ENCODE data around the gene MRGPRX2.

MRGPRX2 gene

GRCh38 chr11:19060629-19061028 lies at the start of gene MRGPRX2:
Gene MRGPRX2, minus strand, starts transcription at chr11:19060717. Its CDS starts 4,315 bp downstream, at chr11:19056402.
- no peak for ATAC-seq (ENCODE audit: low read depth)
- H3K4me1 Mint-ChIP-seq = no peaks in the 10 kb centered on the region
- no peak within 1 kb of the TSS for H3K27ac Mint-ChIP-seq

DNA sequence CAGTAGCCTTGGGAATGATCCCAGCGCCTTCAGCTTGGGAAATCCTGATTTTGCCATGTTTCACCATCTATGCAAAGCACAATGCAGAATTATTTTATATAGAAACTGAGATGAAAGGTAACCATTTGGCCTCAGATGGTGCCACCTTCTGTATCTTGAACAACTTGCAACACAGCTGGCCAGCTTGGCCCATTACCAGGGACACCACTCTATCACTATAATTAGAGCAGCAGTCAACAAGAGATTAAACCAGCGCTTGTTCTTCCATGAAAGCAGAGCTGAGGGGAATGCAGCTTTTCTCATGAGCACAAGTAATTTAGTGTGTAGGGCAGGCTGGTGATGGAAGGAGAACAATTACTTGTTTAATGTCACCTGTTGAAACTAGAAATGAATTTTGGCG lies 49.8 kb upstream of the MRGPRX2 start:
- ATAC-seq (ENCODE audit: low read depth) (no peak), DNase-seq (ENCODE audit: low spot score in 2 of 2) (no peak)
- no peaks in the 10 kb centered on the region for H3K9me3 Mint-ChIP-seq
- H3K27me3 Mint-ChIP-seq = peaks cover 9% of the 10 kb centered on the region
- no peaks in the 10 kb centered on the region for H3K36me3 Mint-ChIP-seq
- H3K4me3 Mint-ChIP-seq = no peak overlapping the region
- no peaks in the 10 kb centered on the region for H3K4me1 Mint-ChIP-seq
- H3K27ac Mint-ChIP-seq = no peak overlapping the region

More at GRCh38 chr11:19060629-19061028, at the start of gene MRGPRX2:
- DNase-seq (ENCODE audit: low spot score in 2 of 2) = no peak
- Mint-ChIP-seq H3K27me3 (peaks cover 15% of the 10 kb centered on the region), H3K36me3 (no peaks in the 10 kb centered on the region), H3K9me3 (no peaks in the 10 kb centered on the region), H3K4me3 (no peak within 1 kb of the TSS)

GRCh38 chr11:19107125-19107524 lies 46.6 kb upstream of the MRGPRX2 start:
- Mint-ChIP-seq H3K27me3 (peaks cover 12% of the 10 kb centered on the region), H3K9me3 (no peaks in the 10 kb centered on the region), H3K4me3 (no peak overlapping the region), H3K27ac (no peak overlapping the region), H3K4me1 (no peaks in the 10 kb centered on the region), H3K36me3 (no peaks in the 10 kb centered on the region)
- no peak for DNase-seq (ENCODE audit: low spot score in 2 of 2)
- ATAC-seq (ENCODE audit: low read depth) = no peak

DNA sequence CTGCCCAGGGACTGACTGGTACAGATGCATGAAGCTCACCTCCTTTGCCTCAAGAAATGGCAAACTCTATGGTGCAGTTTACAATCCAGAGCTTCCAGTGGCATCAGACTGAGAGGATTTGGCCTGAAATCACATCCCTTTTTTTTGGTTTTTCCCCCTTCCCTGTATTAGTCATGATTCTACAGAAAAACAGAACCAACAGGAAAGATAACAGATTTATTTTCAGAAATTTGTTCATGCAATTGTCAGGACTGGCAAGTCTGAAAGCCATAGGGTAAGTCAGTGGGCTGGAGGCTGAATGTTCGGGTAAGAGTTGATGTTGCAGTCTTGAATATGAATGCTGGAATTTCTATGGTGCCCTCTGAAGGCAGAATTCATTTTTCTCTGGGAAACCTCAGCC lies 44.5 kb upstream of the MRGPRX2 start:
- no peak for ATAC-seq (ENCODE audit: low read depth)

DNA sequence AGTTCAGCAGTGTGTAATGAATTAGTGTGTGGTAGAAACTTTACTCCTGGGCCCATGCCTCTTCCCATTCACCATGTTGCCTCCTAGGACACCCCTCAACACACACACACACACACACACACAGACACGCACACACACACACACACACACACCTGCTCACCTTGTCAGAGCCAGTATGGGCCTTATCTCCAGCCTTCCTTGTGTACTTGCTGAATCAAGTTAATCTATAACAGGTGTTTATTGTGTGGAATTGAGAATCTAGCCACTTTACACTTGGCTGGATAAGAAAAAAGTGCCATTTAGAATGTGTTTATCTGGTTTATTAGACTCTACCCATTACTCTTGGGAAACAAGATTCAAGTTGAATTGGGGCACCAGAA lies 42.0 kb upstream of the MRGPRX2 start:
- no peak overlapping the region for H3K4me3 Mint-ChIP-seq
- ATAC-seq (ENCODE audit: low read depth) (no peak), DNase-seq (ENCODE audit: low spot score in 2 of 2) (no peak)
- peaks cover 5% of the 10 kb centered on the region for H3K9me3 Mint-ChIP-seq
- H3K27ac Mint-ChIP-seq = no peak overlapping the region
- no peaks in the 10 kb centered on the region for H3K36me3 Mint-ChIP-seq
- peaks cover 19% of the 10 kb centered on the region for H3K27me3 Mint-ChIP-seq
- H3K4me1 Mint-ChIP-seq = no peaks in the 10 kb centered on the region

More for the DNA sequence above, 44.5 kb upstream of the MRGPRX2 start:
- Mint-ChIP-seq H3K9me3 (peaks cover 5% of the 10 kb centered on the region), H3K27ac (no peak overlapping the region), H3K4me1 (no peaks in the 10 kb centered on the region), H3K36me3 (no peaks in the 10 kb centered on the region), H3K27me3 (peaks cover 16% of the 10 kb centered on the region), H3K4me3 (no peak overlapping the region)
- DNase-seq (ENCODE audit: low spot score in 2 of 2) = no peak

GRCh38 chr11:19101796-19102520 lies 41.4 kb upstream of the MRGPRX2 start:
- Mint-ChIP-seq H3K27me3 (peaks cover 16% of the 10 kb centered on the region), H3K4me1 (no peaks in the 10 kb centered on the region)
- ATAC-seq (ENCODE audit: low read depth) = no peak

DNA sequence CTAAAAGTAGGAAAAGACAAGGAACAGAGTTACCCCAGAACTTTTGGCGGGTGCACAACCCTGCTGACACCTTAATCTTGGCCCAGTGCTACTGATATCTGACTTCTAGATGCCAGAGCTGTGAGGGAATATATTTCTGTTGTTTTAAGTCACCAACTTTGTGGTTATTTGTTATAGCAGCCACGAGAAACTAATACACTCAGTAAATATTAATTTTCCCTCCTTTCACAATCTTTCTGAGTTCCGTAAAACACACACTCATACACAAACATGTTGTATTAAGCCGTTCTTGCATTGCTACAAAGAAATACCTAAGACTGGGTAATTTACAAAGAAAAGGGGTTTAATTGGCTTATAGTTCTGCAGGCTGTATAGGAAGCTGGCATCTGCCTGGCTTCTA lies 40.4 kb upstream of the MRGPRX2 start:
- ATAC-seq (ENCODE audit: low read depth) (no peak), DNase-seq (ENCODE audit: low spot score in 2 of 2) (no peak)
- Mint-ChIP-seq H3K4me1 (no peaks in the 10 kb centered on the region), H3K9me3 (peaks cover 5% of the 10 kb centered on the region), H3K27ac (no peak overlapping the region), H3K4me3 (no peak overlapping the region), H3K27me3 (peaks cover 19% of the 10 kb centered on the region), H3K36me3 (no peaks in the 10 kb centered on the region)

More at GRCh38 chr11:19101796-19102520, 41.4 kb upstream of the MRGPRX2 start:
- no peak overlapping the region for H3K27ac Mint-ChIP-seq
- H3K4me3 Mint-ChIP-seq = no peak overlapping the region
- DNase-seq (ENCODE audit: low spot score in 2 of 2) = no peak
- peaks cover 5% of the 10 kb centered on the region for H3K9me3 Mint-ChIP-seq
- H3K36me3 Mint-ChIP-seq = no peaks in the 10 kb centered on the region

DNA sequence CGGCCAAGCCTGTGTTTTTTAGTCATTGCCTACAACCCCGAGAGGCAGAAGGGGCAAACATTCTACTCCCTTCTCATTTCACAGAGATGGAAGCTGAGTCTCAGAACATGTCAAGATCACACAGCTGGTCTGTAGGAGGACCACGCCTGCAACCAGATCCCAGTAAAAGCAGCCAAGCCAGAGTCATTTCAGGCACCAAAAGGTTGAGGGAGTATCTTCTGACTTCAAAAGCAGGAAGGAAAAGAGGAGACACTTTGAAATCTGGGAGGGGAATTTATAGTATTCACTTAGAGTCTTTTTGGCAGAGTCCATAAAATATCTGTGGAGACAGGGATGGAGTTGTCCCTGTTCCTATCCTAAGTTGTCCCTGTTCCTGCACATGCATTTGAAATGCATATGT lies 38.6 kb upstream of the MRGPRX2 start:
- no peaks in the 10 kb centered on the region for H3K4me1 Mint-ChIP-seq
- H3K4me3 Mint-ChIP-seq = no peak overlapping the region
- DNase-seq (ENCODE audit: low spot score in 2 of 2) (no peak), ATAC-seq (ENCODE audit: low read depth) (no peak)
- peaks cover 5% of the 10 kb centered on the region for H3K9me3 Mint-ChIP-seq
- no peak overlapping the region for H3K27ac Mint-ChIP-seq
- peaks cover 20% of the 10 kb centered on the region for H3K27me3 Mint-ChIP-seq
- no peaks in the 10 kb centered on the region for H3K36me3 Mint-ChIP-seq

DNA sequence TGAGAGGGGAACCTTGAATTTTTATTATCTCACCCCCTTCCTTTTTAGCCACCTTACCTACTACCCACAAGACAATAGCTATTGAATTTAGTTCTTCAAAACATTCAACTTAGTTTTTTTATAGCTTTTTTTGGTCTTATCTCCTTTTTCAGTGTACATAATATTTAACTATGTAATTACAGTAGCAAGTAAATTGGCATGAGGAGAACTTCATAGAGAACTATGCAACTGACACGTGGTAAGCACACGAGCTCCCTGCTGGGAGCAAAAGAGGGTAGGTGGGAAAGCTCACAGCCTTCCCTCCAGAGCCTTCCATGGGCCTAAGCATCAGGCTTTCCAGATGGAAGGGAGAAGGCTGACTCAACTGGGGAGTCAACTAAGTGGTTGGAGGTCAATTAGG lies 34.3 kb upstream of the MRGPRX2 start:
- DNase-seq (ENCODE audit: low spot score in 2 of 2) = no peak
- Mint-ChIP-seq H3K27ac (no peak overlapping the region), H3K9me3 (no peaks in the 10 kb centered on the region), H3K4me1 (no peaks in the 10 kb centered on the region), H3K27me3 (peaks cover 19% of the 10 kb centered on the region), H3K36me3 (no peaks in the 10 kb centered on the region), H3K4me3 (no peak overlapping the region)
- ATAC-seq (ENCODE audit: low read depth) = no peak

- Mint-ChIP-seq H3K4me1 (no peaks in the 10 kb centered on the region), H3K36me3 (no peaks in the 10 kb centered on the region), H3K27ac (no peak overlapping the region), H3K4me3 (no peak overlapping the region), H3K27me3 (peaks cover 22% of the 10 kb centered on the region), H3K9me3 (no peaks in the 10 kb centered on the region)
- DNase-seq (ENCODE audit: low spot score in 2 of 2) (no peak), ATAC-seq (ENCODE audit: low read depth) (no peak)
Observed at GRCh38 chr11:19093976-19094375, 33.5 kb upstream of the MRGPRX2 start.

DNA sequence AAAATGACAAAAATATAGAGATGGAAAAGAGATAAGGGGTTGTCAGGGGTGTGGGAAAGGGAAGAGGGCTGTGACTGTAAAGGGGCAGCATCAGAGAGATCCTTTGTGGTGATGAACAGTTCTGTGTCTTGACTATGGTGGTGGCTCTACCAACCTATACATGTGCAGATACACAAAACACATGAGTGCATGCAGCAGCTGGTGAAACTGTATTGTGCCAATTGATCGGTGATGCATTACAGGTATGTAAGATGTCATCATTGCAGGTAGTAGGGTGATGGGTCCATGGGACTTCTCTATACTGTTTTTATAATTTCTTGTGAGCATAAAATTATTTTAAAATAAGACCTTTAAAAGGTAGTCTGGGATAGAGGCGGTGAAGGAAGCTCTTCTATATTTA lies 32.3 kb upstream of the MRGPRX2 start:
- no peaks in the 10 kb centered on the region for H3K9me3 Mint-ChIP-seq
- no peak for ATAC-seq (ENCODE audit: low read depth)
- no peaks in the 10 kb centered on the region for H3K4me1 Mint-ChIP-seq
- peaks cover 19% of the 10 kb centered on the region for H3K27me3 Mint-ChIP-seq
- no peak for DNase-seq (ENCODE audit: low spot score in 2 of 2)
- no peak overlapping the region for H3K4me3 Mint-ChIP-seq
- H3K27ac Mint-ChIP-seq = no peak overlapping the region
- no peaks in the 10 kb centered on the region for H3K36me3 Mint-ChIP-seq

DNA sequence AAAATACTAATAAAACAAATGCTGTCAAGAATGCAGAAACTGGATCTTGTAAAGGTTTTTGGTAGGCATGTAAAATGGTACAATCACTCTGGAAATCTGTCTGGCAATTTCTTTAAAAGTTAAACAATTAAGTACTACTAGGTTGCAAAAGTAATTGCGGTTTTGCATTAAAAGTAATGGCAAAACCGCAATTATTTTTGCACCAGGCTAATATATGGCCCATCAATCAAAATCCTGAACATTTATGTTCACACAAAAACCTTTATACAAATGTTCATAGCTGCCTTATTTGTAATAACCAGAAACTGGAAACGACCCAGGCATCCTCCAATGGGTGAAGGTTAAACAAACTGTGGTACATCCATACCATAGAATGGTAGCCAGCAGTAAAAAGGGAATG lies 31.8 kb upstream of the MRGPRX2 start:
- H3K27me3 Mint-ChIP-seq = peaks cover 16% of the 10 kb centered on the region

GRCh38 chr11:19091366-19091765 lies 30.8 kb upstream of the MRGPRX2 start:
- DNase-seq (ENCODE audit: low spot score in 2 of 2) (no peak), ATAC-seq (ENCODE audit: low read depth) (no peak)
- Mint-ChIP-seq H3K4me1 (no peaks in the 10 kb centered on the region), H3K9me3 (peaks cover 2% of the 10 kb centered on the region), H3K27ac (no peak overlapping the region), H3K27me3 (peaks cover 19% of the 10 kb centered on the region), H3K36me3 (peaks cover 3% of the 10 kb centered on the region), H3K4me3 (no peak overlapping the region)

More for the DNA sequence above, 31.8 kb upstream of the MRGPRX2 start:
- no peak overlapping the region for H3K27ac Mint-ChIP-seq
- H3K36me3 Mint-ChIP-seq = no peaks in the 10 kb centered on the region
- no peak overlapping the region for H3K4me3 Mint-ChIP-seq
- no peaks in the 10 kb centered on the region for H3K4me1 Mint-ChIP-seq
- no peak for ATAC-seq (ENCODE audit: low read depth)
- no peaks in the 10 kb centered on the region for H3K9me3 Mint-ChIP-seq
- no peak for DNase-seq (ENCODE audit: low spot score in 2 of 2)

- no peak overlapping the region for H3K27ac Mint-ChIP-seq
- ATAC-seq (ENCODE audit: low read depth) = no peak
Observed at GRCh38 chr11:19089421-19089820, 28.9 kb upstream of the MRGPRX2 start.

DNA sequence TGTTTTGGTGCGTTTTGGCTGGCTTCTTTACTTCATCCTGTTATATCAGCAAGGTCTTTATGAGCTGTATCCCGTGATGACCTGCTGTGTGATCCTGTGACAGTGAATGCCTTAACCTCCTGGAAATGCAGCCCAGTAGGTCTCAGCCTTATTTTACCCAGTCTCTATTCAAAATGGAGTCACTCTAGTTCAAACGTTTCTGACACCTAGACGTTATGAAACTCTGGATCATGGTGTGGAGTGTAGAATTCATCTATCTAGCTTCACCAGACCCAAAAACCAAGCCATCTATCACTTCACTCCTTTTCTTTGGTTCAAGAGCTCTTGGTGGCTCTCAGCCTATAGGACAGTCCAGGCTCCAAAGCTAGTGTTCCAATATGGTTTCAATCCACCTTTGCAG lies 28.3 kb upstream of the MRGPRX2 start:
- DNase-seq (ENCODE audit: low spot score in 2 of 2) = no peak
- H3K36me3 Mint-ChIP-seq = peaks cover 3% of the 10 kb centered on the region
- ATAC-seq (ENCODE audit: low read depth) = no peak
- no peak overlapping the region for H3K27ac Mint-ChIP-seq
- H3K4me3 Mint-ChIP-seq = no peak overlapping the region
- no peaks in the 10 kb centered on the region for H3K4me1 Mint-ChIP-seq
- H3K27me3 Mint-ChIP-seq = peaks cover 17% of the 10 kb centered on the region
- peaks cover 2% of the 10 kb centered on the region for H3K9me3 Mint-ChIP-seq

More at GRCh38 chr11:19089421-19089820, 28.9 kb upstream of the MRGPRX2 start:
- H3K4me1 Mint-ChIP-seq = no peaks in the 10 kb centered on the region
- H3K9me3 Mint-ChIP-seq = peaks cover 2% of the 10 kb centered on the region
- DNase-seq (ENCODE audit: low spot score in 2 of 2) = no peak
- peaks cover 3% of the 10 kb centered on the region for H3K36me3 Mint-ChIP-seq
- no peak overlapping the region for H3K4me3 Mint-ChIP-seq
- H3K27me3 Mint-ChIP-seq = peaks cover 15% of the 10 kb centered on the region

Measured in memory B cell (primary cell).